Stimulated activated CD8-positive, alpha-beta memory T cell treated with anti-CD3 and anti-CD28 coated beads, Interleukin-12 subunit alpha, Interleukin-12 subunit beta, amount 100 ng/mL, for 24 hours (primary cell): ENCODE data around the gene TAS2R43.
"Not testable (repeated sequence)": the region's sequence is repeated elsewhere in the genome, so short reads cannot be mapped to it uniquely, and the experiment has no call there.

Experiments used
- DNase-seq: peaks from one replicate; pipeline ENCODE4 v3.0.0-alpha.2; 2020; ENCODE audit errors: extremely low read depth

The TAS2R43 gene, protein sequence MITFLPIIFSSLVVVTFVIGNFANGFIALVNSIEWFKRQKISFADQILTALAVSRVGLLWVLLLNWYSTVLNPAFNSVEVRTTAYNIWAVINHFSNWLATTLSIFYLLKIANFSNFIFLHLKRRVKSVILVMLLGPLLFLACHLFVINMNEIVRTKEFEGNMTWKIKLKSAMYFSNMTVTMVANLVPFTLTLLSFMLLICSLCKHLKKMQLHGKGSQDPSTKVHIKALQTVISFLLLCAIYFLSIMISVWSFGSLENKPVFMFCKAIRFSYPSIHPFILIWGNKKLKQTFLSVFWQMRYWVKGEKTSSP

DNA sequence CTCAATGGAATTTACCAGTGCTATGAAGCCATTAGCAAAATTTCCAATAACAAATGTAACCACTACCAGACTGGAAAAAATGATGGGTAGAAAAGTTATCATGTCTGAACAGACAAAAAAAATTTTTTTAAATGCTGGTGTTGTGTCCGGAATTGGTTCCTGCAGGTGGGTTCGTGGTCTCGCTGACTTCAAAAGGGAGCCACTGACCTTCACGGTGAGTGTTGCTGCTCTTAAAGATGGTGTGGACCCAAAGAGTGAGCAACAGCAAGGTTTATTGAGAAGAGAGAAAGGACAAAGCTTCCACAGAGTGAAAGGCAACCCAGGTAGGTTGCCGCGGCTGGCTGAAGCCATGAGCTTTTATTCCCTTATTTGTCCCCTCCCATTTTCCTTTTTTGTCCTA is at the start of gene TAS2R43:
TAS2R43 (minus strand) TSS at position 186 of the 400 bp plus-strand sequence; CDS start at position 102, 84 bp downstream.
- DNase-seq = no peak

DNA sequence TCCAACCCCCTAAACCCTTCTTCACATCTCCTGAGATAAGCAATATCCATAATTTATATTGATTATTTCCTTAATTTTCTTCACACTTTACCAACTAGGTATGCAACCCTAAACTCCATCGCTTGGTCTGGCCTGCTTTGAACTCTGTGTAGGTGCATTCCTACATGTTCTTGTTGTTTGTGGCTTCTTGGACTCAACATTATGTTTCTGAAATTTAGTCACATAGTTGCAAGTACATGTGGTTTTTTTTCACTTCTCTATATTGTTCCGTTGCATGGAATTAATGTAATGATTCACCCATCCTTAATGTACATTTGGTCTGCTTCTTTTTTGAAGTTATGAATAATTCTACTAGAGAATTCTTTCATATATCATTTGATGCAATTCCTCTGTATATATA is 44.0 kb upstream of the TAS2R43 start:
- DNase-seq = no peak

DNA sequence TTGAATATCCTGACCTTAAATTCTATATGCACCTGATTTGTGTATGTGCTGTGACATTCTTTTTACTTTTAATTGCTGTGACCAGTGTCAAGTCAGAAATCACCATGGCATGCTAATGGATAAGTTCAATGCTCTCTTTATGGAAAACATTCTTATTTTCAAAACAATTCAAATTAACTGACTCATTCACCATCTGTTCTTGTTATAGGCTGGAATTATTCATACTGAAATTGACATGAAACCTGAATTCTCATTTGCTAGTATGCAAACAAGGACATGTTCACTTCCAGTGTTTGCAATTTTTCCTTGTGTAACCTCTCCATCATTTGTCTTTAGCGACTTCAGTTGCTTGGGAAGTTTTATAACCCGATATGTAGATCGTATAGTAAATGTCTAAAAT is 42.2 kb upstream of the TAS2R43 start, which contains the start of gene TAS2R30:
TAS2R30 (minus strand) TSS at position 340 of the 400 bp plus-strand sequence. CDS start 400 bp downstream, outside the sequence.
- no peak for DNase-seq

DNA sequence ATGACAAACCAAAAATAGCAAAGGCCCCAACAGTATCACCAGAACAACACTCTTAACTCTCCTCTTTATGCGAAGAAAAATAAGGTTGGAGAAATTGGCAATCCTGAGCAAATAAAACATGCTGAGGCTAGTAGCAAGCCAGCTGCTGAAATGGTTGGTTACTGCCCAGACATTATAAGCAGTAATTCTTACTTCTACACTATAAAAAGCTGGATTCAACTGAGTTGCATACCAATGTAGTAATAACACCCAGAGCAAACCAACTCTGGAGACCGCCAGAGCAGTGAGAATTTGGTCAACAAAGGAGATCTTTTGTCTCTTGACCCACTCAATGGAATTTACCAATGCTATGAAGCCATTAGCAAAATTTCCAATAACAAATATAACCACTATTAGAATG is 41.7 kb upstream of the TAS2R43 start:
- no peak for DNase-seq

DNA sequence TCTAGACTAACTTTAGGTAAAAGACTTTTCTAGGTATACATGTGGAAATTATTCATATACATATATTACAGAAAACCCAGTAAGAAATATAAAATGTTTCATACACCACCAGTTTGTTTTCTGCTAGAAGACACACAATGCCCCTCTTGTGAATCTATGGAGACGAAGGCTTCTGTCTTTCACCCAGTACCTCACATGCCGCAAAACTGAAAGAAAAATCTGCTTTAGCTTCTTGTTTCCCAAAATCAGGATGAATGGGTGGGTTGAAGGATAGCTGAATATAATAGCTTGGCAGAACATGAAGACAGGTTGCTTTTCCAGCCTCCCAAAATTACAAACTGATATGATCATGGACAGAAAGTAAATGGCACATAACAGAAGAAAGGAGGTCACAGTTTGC is 41.0 kb upstream of the TAS2R43 start:
- DNase-seq = no peak

DNA sequence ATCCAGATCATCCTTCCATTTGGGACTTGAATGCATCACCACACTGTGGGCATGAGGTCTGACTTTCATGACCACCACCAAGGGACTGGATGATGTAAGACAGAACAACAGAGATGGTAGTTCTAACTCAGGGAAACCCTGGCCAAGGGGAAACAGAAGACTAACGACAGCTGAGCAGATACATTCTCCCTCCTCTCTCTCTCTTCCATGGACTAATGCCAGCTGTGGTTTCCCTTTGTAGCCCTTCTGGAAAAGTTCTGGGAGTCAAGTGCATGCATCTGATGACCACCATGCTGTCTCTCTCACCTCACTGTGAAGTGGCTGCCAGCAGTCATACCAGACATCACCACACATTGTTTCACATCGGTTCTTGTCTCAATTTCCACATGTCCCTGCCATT is 38.9 kb upstream of the TAS2R43 start:
- DNase-seq = no peak

DNA sequence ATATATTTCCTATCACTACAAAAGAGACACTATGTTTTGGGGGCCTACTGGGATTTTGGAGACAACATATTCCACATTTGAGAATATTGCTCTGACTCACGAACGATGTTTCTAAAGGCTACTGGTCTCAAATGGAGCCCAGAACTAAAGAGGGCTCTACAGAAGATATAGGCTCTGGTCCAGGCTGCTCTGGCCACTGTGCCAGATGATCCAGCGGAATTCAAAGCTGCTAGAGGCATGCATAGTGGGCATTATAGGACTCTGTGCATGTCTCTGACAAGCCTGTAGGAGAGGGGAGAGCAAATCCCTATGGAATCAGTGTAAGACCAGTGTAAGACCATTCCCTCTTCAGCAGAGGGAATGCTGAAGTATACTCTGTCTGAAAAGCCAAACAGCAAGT is 38.3 kb upstream of the TAS2R43 start:
- DNase-seq = no peak

DNA sequence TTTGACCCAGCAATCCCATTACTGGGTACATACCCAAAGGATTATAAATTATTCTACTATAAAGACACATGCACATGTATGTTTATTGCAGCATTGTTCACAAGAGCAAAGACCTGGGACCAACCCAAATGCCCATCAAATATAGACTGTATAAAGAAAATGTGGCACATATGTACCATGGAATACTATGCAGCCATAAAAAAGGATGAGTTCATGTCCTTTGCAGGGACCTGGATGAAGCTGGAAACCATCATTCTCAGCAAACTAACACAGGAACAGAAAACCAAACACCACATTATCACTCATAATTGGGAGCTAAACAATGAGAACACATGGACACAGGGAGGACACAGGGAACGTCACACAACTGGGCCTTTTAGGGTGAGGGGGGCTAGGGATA is 22.0 kb upstream of the TAS2R43 start:
- not testable (repeated sequence) for DNase-seq

DNA sequence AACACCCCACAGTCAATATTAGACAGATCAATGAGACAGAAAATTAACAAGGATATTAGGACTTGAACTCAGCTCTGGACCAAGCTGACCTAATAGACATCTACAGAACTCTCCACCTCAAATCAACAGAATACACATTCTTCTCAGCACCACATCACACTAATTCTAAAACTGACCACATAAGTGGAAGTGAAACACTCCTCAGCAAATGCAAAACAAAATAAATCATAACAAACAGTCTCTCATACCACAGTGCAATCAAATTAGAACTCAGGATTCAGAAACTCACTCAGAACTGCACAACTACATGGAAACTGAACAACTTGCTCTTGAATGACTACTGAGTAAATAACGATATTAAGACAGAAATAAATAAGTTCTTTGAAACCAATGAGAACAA is 19.1 kb upstream of the TAS2R43 start:
- DNase-seq = not testable (repeated sequence)

DNA sequence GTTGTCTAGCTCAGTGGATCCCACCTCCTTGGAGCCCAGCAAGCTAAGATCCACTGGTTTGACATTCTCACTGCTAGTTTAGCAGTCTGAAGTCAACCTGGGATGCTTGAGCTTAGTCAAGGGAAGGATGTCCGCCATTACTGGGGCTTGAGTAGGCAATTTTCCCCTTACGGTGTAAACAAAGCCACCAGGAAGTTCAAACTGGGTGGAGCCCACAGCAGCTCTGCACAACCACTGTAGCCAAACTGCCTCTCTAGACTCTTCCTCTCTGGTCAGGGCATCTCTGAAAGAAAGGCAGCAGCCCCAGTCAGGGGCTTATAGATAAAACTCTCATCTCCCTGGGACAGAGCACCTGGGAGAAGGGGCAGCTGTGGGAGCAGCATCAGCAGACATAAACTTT is 16.7 kb upstream of the TAS2R43 start:
- DNase-seq = no peak

DNA sequence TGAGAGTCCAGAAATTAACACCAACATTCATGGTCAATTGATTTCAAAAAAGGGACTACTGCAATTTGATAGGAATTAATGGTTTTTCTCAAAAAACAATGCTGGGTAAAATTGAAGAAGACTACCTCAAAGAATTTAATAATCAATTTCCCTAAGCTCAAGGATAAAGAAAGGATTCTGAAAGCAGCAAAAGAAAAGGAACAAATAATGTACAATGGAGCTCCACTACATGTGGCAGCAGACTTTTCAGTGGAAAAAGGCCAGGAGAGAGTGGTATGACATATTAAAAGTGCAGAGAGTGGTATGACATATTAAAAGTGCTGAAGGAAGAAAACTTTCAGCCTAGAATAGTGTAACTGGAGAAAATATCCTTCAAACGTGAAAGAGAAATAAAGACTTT is 15.6 kb upstream of the TAS2R43 start:
- no peak for DNase-seq

DNA sequence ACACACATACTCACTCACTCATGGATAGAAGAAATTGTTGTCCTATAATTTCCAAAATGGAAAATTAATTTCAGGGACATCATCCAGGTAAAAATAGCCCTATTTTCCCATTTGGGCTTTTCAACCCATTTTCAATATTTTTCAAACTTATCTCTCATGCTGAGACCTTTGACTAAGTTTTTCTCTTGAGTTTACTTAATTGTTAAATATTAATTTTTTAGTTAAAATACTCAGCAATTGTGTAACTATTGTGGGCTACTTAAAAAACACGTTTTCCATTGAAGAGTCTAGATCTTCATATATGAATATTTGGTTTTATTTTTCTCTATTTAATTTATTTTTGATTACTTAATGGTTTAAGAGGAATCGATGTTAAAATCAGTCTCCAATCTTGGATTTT is 14.2 kb upstream of the TAS2R43 start:
- no peak for DNase-seq

DNA sequence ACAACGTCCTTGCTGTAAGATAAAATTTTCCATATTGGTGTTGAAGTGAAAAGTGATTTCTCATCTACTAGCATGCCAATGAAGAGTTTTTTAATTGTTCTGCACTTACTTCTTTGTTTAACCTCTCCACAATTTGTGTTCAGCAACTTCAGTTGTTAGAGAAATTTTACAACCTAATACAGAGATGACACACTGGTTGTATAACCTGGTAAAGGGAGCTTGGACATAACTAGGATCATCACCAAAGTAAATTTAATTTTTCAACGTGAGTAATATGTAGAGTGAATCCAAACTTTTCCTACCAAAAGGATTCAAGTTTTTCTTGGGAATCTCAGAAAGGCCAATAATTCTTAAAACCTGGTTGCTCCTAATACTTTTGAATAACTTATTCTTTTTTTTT is 13.4 kb upstream of the TAS2R43 start:
- DNase-seq = no peak

DNA sequence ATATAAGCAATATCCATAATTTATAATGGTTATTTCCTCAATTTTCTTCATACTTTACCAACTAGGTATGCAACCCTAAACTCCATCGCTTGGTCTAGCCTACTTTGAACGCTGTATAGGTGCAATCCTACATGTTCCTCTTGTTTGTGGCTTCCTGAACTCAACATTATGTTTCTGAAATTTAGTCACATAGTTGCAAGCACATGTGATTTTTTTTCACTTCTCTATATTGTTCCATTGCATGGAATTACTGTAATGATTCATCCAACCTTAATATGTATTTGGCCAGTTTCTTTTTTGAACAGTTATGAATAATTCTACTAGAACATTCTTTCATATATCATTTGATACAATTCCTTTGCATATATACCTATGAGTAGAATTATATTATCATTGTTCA is 2.8 kb upstream of the TAS2R43 start:
- DNase-seq = not testable (repeated sequence)

DNA sequence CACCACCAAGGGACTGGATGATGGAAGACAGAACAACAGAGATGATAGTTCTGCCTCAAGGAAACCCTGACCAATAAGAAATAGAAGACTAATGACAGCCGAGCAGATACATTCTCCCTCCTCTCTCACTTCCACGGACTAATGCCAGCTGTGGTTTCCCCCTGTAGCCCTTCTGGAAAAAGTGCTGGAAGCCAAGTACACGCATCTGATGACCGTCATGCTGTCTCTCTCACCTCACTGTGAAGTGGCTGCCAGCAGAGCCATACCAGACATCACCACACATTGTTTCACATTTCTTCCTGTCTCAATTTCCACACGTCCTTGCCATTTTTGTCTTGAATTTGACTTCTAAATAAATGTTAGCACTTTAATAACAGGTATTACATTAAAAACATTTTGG is 2.9 kb downstream of the TAS2R43 start:
- no peak for DNase-seq

DNA sequence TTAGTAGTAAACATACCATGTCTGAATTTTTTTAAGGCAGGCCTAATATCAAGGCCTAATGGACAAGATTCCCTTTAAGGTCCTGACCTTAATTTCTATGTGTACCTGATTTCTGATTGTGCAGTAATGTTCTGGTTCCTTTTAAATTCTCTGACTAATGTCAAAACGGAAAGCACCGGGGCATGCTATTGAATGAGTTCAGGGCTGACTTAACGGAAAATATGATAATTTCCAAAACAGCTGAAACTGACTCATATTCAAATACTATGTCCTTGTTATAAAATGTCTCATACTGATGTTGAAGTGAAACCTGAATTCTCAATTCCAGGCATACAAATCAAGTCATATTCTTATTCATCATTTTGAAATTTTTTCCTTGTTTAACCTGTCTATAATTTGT is 6.7 kb downstream of the TAS2R43 start:
- DNase-seq = no peak

DNA sequence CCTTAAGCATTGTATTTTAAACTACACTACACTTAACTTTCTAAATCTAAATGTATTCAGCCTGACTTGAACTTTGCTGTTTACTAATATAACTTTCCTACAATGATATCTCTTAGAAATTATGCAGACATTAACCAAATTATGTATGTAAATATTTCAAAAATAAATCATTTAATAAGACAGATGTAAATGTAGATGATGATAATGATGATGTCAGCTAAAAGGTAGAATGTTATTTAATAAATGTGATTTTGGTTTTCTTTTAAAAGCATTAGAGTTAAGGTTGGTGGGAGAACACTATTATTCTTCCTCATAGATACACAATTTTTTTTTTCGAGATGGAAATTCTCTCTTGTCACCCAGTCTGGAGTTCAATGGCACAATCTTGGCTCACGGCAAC is 10.1 kb downstream of the TAS2R43 start:
- no peak for DNase-seq

DNA sequence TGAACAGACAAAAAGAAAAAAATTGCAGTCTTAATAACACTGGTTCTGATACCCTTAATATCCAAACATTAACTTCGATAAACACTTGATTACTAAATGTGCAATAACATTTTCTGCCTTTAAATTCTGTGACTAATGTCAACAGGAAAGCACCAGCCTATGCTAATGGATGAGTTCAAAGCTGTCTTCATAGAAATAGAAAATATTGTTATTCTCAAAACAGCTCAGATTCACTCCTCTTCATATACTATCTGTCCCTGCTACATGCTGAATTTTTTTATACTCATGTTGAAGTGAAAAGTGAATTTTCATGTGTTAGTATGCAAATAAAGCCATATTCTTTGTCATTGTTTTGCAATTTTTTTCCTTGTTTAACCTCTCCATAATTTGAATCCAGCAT is 13.9 kb downstream of the TAS2R43 start:
- no peak for DNase-seq

DNA sequence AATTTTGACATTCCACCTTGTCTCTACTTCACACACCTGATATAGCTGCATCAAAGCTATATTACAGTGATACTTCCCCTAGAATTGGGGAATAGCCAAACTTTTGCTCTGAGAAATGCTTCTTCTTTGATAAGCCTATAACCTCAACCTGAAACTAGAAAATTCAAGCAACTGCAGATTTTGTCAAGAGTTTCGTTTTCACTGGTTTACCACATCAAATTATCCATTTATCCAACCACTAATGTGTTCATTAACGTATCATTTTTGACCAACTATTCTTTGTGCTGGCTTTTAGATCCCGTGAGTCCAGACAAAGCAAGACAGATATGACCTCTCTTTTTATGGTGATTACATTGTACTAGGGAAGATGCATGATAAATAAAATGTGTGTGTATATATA is 16.5 kb downstream of the TAS2R43 start:
- DNase-seq = no peak

DNA sequence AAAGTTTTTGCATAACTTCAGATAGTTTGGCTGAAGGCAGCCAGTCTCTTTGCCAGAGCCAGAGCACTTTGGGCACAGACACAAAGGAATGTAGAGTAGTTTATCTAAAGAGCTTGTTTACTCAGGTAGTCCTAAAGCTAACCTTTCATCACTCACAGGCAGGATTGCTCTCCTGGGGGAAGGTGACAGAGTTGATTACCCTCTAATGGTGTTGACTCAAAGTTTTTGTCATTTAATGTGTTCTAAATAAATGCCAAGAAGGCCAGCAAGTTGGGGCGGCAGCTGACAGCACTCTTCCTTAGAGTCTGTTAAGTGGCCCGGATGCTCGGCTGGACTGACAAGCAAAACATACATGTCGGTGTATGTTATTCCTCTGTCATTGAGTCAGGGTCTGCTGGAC is 20.7 kb downstream of the TAS2R43 start:
- no peak for DNase-seq

DNA sequence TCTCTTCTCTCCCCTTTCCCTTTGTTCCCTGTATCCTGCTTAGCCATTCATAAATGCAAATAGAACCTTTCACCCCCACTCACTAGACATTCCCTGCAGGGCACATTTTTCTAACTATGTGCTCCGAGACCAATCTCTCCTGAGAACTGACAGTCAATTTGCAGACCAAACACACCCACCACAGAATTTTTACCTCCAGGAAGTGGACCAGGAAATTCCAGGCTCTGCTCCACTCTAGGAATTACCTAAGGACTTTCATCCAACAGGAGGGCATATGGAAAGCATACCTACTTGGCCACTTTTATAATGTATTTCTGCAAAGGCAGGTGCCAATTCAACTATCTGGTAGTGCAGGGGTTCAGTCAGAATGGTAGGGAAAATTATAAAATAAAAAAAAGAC is 21.1 kb downstream of the TAS2R43 start:
- no peak for DNase-seq

DNA sequence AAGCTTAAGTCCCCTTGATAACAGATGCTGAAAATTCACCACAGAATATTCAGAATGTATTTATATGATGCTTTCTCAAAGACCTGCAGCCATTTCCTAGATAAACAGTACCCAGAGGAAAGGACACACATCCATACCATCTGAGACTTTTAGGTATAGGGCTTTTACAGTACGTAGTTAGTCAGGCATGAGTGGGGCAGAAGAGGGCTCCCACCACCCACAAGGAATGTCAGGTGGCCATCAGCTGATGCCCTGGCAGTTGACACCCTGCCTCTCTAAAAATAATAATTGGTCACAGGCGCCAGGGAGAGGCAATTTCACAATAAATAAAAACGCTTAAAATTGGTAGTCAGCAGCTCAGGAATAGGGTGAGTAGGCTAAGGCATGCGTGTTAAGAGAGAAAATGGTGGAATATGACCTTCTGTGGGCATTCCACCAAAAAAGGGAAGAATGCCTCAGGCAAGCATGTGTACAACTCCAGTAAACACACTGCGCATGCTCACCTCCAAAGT is 22.2 kb downstream of the TAS2R43 start:
- no peak for DNase-seq

DNA sequence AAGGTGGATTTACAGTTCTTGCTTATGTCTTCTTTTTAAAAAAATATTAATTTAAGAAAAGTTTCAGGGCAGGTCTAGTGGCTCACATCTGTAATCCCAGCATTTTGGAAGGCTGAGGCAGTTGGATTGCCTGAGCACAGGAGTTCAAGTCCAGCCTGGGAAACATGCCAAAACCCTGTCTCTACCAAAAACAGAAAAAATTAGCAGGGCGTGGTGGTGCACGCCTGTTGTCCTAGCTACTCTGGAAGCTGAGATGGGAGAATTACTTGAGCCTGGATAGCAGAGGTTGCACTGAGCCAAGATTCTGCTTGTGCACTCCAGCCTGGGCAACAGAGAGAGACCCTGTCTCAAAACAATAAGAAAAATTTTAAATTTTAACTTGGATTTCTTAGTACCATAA is 24.6 kb downstream of the TAS2R43 start:
- DNase-seq = no peak

DNA sequence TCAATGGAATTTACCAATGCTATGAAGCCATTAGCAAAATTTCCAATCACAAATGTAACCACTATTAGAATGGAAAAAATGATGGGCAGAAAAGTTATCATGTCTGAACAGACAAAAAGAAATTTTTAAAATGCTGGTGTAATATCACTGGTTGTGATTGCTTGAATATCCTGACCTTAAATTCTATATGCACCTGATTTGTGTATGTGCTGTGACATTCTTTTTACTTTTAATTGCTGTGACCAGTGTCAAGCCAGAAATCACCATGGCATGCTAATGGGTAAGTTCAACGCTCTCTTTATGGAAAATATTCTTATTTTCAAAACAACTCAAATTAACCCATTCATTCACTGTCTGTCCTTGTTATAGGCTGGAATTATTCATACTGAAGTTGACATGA is 29.9 kb downstream of the TAS2R43 start, which contains the start of gene TAS2R46:
TAS2R46 (minus strand) TSS at position 101 of the 400 bp plus-strand sequence; CDS start at position 101, 0 bp downstream.
- DNase-seq = not testable (repeated sequence)
